Prostate gland (tissue), 2 donors: Measurements from ENCODE around the gene LAT.

Source experiments
- POLR2A ChIP-seq: fragments of 450-650 bp; IDR thresholded peaks from one replicate; pipeline ENCODE4 v1.6.1; 2016; ENCODE audit warnings: antibody characterized with exemption, mild to moderate bottlenecking
- POLR2AphosphoS5 ChIP-seq: sonication (generic); formaldehyde crosslinking; IDR thresholded peaks from one replicate; pipeline ENCODE4 v1.6.1; 2017; ENCODE audit warnings: antibody characterized with exemption
- TF ChIP-seq, protein P1 (sequence below), 4 experiments: fragments of 200-600 bp in 2 of 4; fragments of 450-650 bp in 2 of 4; sonication (generic) in 2 of 4; IDR thresholded peaks; 1 replicate in 3 of 4; 2 replicates in 1 of 4; pipeline ENCODE4 v1.5.1; 2016 to 2019; ENCODE audit warnings: antibody characterized with exemption in 4 of 4, mild to moderate bottlenecking in 2 of 4, moderate library complexity in 2 of 4

DNA sequence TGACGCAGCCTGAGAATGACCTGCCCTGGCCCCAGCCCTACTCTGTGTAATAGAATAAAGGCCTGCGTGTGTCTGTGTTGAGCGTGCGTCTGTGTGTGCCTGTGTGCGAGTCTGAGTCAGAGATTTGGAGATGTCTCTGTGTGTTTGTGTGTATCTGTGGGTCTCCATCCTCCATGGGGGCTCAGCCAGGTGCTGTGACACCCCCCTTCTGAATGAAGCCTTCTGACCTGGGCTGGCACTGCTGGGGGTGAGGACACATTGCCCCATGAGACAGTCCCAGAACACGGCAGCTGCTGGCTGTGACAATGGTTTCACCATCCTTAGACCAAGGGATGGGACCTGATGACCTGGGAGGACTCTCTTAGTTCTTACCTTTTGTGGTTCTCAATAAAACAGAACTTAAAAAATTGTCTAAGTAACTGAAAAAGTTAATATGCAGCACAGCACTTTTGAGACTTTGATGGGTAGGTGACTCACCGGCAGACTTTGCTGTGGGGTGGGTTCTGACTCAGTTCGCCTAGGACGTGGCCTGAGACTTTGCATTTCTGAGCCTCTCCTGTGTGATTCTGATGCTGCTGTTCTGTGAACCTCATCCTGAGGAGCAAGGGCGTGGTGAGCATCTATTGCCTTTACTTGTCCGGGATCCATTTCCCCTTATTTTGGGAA lies 5.7 kb downstream of the LAT start:
- TF ChIP-seq, protein P1, sequence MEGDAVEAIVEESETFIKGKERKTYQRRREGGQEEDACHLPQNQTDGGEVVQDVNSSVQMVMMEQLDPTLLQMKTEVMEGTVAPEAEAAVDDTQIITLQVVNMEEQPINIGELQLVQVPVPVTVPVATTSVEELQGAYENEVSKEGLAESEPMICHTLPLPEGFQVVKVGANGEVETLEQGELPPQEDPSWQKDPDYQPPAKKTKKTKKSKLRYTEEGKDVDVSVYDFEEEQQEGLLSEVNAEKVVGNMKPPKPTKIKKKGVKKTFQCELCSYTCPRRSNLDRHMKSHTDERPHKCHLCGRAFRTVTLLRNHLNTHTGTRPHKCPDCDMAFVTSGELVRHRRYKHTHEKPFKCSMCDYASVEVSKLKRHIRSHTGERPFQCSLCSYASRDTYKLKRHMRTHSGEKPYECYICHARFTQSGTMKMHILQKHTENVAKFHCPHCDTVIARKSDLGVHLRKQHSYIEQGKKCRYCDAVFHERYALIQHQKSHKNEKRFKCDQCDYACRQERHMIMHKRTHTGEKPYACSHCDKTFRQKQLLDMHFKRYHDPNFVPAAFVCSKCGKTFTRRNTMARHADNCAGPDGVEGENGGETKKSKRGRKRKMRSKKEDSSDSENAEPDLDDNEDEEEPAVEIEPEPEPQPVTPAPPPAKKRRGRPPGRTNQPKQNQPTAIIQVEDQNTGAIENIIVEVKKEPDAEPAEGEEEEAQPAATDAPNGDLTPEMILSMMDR (IDR thresholded peaks at IDR 0.05) = no peak
- TF ChIP-seq POLR2A (no peak), POLR2AphosphoS5 (no peak)
